Lower leg skin (tissue), 4 donors: Measurements from ENCODE around the gene METTL25B. TPM values are rescaled to one million over a fixed set of nuclear protein-coding genes. Genes with fewer than 3 reads are reported as not detected.

Experiments
- DNase-seq, 2 donors: peaks; one replicate each; pipeline ENCODE4 v3.0.0-alpha.2; 2019; ENCODE audit warnings: low spot score in 2 of 2
- H3K4me3 ChIP-seq: fragments of 200-600 bp; sonication (generic); 2 replicates; pipeline ENCODE4 v1.5.1; 2017; ENCODE audit warnings: mild to moderate bottlenecking, low read depth; ENCODE audit not compliant: poor library complexity, severe bottlenecking
- POLR2A ChIP-seq, 2 donors: fragments of 450-650 bp; IDR thresholded peaks; one replicate each; pipeline ENCODE4 v1.6.1; 2016 to 2017; ENCODE audit warnings: antibody characterized with exemption in 2 of 2, mild to moderate bottlenecking in 1 of 2, moderate library complexity in 1 of 2
- WGBS, 2 donors: methylation state at CpG; one replicate each; pipeline ENCODE4 v1.1.5; 2018; 5-methylcytosine and 5-hydroxymethylcytosine counted together
- intact Hi-C: fragments of 100-400 bp; cut with DNase I; formaldehyde crosslinking; loops from one replicate; pipeline ENCODE4 v1.15.0; 2023; ENCODE audit warnings: low total_unique reads
- total RNA-seq, 4 donors: library from RNA; depleted of rRNA; stranded (reverse); fragments of >200 nt; gene quantifications; one replicate each; pipeline ENCODE4 v1.1.0, GENCODE V29; 2016
- TF ChIP-seq, protein P1 (sequence below), 3 donors: fragments of 450-650 bp; IDR thresholded peaks; one replicate each; pipeline ENCODE4 v1.5.1; 2016; ENCODE audit warnings: antibody characterized with exemption in 3 of 3, mild to moderate bottlenecking in 3 of 3, moderate library complexity in 2 of 3

Gene METTL25B
- total RNA-seq, 4 donors from 2014 or later = 20.3 to 39.0 (median 28.2) TPM

DNA sequence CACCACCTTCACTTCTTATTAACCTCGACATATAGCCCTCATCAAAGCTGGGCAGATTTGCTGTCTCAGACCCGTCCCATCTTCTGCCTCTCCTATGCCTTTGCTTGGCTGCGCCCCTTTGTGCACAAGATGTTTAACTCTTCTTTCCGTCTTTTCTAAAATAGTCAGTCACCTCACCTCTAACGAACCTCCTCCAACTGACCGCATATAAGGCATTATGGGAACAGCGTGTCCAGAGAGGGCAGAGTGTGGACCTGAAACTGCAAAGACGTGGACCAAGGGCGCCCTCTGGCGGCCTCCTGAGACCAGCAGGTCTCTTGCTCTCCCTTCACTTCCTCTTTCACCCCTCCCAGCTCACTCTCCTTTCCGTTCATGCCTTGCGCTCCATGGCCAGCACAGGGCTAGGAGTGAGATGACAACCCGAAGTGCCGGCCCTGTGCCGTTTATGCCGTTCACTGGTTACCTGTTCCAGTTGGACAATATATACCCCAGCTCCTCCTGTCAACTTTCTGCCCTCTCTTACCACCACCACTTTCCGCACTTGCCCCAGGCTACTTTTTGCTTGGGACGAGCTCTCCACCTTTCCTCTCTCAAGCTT lies 2.5 kb upstream of the METTL25B start:
- TF ChIP-seq, protein P1, sequence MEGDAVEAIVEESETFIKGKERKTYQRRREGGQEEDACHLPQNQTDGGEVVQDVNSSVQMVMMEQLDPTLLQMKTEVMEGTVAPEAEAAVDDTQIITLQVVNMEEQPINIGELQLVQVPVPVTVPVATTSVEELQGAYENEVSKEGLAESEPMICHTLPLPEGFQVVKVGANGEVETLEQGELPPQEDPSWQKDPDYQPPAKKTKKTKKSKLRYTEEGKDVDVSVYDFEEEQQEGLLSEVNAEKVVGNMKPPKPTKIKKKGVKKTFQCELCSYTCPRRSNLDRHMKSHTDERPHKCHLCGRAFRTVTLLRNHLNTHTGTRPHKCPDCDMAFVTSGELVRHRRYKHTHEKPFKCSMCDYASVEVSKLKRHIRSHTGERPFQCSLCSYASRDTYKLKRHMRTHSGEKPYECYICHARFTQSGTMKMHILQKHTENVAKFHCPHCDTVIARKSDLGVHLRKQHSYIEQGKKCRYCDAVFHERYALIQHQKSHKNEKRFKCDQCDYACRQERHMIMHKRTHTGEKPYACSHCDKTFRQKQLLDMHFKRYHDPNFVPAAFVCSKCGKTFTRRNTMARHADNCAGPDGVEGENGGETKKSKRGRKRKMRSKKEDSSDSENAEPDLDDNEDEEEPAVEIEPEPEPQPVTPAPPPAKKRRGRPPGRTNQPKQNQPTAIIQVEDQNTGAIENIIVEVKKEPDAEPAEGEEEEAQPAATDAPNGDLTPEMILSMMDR (IDR thresholded peaks at IDR 0.05) = peak in 1 of 3 donors; percentile 86
- no peak for TF ChIP-seq POLR2A (IDR thresholded peaks at IDR 0.05)
- 11 to 12% methylated on average over 18 of the region's 18 CpGs for WGBS, 2 donors
- peak; percentile 86 to 97 for DNase-seq
- intact Hi-C loops = loop anchor here (1.0 to 2.0 kb wide), 2 partner anchors 33 to 37 kb away; no protein-coding TSS in a partner anchor
- no peak overlapping the region for H3K4me3 ChIP-seq

DNA sequence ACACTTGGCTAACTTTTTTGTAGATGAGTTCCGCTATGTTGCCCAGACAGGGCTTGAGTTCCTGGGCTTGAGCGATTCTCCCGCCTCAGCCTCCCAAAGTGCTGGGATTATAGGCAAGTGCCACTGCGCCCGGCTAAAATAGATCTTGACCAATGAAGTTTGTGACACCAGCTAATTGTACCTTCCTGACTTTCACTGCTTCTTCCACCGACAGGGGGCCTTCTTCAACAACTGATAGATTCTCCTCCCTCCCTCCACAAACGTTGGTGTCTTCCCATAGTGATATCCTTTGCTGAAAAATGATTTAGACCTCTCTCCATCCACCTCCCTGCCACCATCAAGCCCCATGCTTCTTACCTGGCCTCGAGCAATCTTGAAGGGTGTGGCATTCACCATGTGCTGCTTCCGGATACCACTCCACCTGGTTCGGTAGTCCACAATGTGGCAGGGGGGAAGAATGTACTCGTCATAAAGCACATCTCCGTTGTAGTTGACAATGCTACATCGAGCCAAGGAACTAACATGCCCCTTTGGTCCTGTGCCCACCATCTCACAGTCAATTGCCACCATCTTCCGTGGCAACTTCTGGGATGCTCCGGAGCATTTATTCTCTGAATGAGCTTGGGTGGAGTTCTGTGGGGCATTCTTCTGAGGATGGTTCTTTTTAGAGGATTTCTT lies 1.6 kb upstream of the METTL25B start:
- peak; percentile 56 to 85 for DNase-seq
- H3K4me3 ChIP-seq = no peak overlapping the region
- TF ChIP-seq POLR2A (IDR thresholded peaks at IDR 0.05) = no peak
- TF ChIP-seq, protein P1 (IDR thresholded peaks at IDR 0.05) = no peak
- WGBS, 2 donors = 35 to 39% methylated on average over 15 of the region's 15 CpGs
- intact Hi-C loops = loop anchor here (1.0 kb wide), 1 partner anchor 34 kb away; no protein-coding TSS in a partner anchor

GRCh38 chr1:156727492-156727891 lies 777 bp upstream of the METTL25B start:
- intact Hi-C loops = no loop called here
- TF ChIP-seq, protein P1 (IDR thresholded peaks at IDR 0.05) = no peak
- no peak for TF ChIP-seq POLR2A (IDR thresholded peaks at IDR 0.05)

DNA sequence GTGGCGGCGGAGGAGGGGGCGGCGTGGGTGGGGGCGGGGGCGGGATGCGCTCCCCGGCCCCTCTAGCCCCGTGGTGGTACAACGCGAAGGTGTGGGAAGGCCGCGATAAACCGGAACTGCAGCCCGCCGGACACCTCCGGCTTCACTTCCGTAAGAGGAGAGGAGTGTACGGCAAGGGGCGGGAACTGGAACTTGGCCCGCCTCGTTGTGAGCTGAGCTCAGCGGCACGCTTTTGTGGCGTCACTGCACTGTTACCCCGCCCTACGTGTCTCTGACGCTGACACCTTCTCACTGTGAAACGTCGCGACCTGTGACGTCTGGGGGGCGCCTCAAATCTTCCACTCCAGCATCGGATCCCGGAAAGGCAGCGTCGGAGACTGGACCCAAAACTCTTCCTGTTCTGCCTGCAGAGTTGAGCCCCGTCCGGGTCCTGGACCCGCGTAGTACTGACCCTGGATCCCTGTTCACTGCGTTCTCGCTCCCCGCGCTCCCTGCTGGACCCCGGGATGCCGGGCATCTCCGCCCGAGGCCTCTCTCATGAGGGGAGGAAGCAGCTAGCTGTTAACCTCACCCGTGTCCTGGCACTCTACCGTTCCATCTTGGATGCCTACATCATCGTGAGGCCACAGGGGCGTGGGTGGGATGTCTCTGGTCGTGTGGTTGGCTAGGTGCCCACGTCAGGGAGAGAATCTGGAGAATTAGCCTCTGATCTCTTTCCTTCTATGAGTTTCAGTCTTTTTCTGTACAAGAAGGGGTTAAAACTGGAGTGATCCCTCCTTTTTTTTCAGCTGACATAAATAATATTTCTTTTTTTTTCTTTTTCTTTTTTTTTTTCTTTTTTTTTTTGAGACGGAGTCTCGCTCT lies 562 bp downstream of the METTL25B start, which contains the start of gene ISG20L2:
TSS of gene ISG20L2 (minus strand) at position 168 of the 864 bp plus-strand sequence. CDS start 1,114 bp downstream, outside the sequence.
- 1 to 2% methylated on average over 20 to 44 of the region's 57 CpGs for WGBS, 2 donors
- intact Hi-C loops = no loop called here
- TF ChIP-seq, protein P1 (IDR thresholded peaks at IDR 0.05) = no peak
- no peak for TF ChIP-seq POLR2A (IDR thresholded peaks at IDR 0.05)
- H3K4me3 ChIP-seq = peak within 1 kb of the TSS; percentile 83
- peak; percentile 97 to 99 for DNase-seq

More at GRCh38 chr1:156727492-156727891, 777 bp upstream of the METTL25B start:
- no peak for DNase-seq
- WGBS, 2 donors = 43 to 46% methylated on average over 7 of the region's 7 CpGs
- peak overlapping the region; percentile 83 for H3K4me3 ChIP-seq

DNA sequence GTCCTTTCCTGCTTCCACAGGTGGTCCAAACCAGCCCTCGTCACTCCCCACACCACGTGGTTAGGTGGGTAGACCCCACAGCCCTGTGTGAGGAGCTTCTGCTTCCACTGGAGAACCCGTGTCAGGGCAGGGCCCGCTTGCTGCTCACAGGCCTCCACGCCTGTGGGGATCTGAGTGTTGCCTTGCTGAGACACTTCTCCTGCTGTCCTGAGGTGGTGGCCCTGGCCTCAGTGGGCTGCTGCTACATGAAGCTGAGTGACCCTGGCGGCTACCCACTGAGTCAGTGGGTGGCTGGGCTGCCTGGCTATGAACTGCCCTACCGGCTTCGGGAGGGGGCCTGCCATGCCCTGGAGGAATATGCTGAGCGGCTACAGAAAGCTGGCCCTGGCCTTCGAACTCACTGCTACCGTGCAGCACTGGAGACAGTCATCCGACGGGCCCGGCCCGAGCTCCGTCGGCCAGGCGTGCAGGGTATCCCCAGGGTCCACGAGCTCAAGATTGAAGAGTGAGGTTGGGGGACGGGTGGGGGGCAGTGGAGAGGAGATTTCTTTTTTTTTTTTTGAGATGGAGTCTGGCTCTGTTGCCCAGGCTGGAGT lies 5.8 kb downstream of the METTL25B start:
- WGBS, 2 donors = 88 to 89% methylated on average over 19 to 20 of the region's 20 CpGs
- no peak overlapping the region for H3K4me3 ChIP-seq
- intact Hi-C loops = no loop called here
- TF ChIP-seq POLR2A (IDR thresholded peaks at IDR 0.05) = no peak
- TF ChIP-seq, protein P1 (IDR thresholded peaks at IDR 0.05) = no peak
- no peak for DNase-seq
